CD4-positive, alpha-beta T cell treated with Interleukin-17A for 1 hour (primary cell): ENCODE data around the gene RNF150.

ENCODE experiments used
- DNase-seq: peaks from one replicate; pipeline ENCODE4 v3.0.0-alpha.2; 2020

RNF150 gene

DNA sequence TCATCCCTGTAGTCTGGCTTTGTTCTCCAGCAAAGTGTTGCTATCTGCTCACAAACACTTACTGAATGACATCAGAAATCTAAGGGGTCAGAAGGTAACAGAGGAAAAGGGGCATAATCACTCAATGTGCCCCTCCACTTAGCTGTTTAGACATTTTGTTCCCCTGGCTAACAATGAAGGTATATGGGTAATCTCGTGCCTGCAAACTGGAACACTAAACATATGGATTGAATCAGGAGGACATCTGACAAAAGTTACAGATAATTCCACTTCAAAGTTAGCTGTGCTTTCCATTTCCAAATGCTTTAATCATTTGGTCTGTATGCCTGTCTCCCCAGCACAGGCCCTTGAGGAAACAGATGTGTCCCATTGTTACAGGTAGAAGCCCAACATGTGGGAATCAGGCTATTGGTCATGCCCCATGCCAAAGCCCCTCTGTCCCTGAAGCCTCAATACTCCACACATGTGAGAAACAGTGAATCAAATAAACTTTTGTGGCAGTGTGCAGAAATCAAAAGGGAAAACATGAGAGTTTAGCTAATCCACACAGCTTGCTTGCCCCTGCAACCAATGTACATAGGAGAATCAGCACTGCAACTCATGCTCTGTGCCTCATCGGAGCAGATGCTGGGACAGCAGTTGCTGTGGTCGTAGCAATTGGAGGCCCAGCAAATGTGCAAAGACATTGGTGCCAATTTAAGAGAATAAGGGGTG is 111.7 kb downstream of the RNF150 start:
- no peak for DNase-seq

DNA sequence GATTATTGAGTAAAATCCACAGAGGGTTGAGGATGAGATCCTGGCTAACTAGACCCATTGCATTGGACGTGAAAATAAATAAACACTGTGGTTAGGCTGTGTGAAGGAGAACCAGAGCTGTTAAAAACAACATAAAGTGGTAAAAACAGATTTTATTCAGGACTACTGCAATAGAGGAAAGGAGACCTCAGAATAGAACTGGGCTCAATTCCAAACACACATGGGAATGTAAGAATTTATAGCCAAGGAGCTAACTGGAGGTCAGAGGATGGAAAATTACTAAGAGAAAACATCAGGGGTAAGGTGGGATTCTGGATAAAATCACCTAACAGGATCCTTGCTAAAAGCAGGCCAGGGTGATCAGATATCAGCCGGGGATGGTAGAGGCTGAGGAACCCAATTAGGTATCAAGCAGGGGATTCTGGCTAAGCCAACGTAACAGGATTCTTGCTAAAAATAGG is 112.4 kb downstream of the RNF150 start:
- DNase-seq, result no peak

DNA sequence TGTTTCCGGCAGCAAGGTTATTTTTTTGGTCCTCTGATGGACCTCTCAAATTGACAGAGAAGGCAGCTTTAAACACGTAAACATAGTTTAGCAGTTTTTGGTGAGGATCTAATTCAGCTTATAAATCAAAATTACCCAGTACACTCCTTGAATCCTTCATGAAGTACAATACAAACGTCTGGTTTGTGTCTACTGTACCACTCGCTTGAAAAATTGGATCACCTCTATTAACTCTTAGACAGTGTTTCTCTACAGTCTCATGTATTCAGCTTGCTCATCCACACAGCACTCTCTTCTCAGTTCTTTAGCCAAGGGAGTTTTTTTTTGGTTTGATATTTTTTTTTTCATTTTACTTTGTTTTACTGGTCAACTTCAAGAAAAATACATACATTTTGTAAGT is 113.5 kb downstream of the RNF150 start:
- no peak for DNase-seq

DNA sequence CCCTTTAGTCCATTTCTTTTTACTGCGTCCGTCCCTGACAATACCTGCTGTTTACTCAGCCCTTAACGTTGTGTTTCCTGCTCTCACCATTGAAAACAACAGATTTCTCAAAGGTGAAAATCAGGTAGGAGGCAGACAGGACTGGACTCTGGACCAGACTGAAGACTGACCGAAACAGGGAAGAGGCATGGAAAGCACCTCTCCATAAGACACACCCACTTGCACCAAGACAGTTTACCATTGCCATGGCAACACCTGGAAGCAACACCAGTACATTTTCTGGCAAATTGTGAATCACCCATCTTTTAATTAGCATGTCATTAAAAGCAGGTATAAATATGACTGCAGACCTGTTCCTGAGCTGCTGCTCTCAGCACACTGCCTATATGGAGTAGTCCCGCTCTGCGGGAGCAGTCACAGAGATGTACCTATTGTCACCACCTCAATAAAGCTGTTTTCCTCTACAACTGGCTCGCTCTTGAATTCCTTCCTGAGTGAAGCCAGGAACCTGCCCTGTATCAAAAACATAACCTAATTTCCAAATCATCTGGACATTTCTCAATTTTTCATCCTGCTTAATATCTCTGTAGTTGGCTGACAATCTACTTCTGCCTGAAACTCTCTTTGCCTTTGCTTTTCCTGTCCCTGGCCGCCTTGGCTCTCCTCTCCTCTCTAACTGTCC is 117.0 kb downstream of the RNF150 start:
- DNase-seq, result no peak

DNA sequence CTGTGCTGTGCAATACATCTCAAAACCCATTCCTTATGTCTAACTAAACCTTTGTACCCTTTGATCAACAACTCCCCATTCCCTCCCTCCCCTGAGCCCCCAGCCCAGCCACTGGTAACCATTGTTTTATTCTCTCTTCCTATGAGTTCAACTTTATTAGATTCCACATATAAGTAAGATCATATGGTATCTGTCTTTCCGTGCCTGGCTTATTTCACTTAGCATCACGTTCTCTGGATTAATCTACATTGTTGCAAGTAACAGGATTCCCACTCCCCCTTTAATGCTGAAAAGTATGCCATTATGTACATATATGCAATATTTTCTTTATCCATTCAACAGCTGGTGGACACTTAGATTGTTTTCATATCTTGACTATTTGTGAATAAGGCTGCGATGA is 119.4 kb downstream of the RNF150 start:
- no peak for DNase-seq

DNA sequence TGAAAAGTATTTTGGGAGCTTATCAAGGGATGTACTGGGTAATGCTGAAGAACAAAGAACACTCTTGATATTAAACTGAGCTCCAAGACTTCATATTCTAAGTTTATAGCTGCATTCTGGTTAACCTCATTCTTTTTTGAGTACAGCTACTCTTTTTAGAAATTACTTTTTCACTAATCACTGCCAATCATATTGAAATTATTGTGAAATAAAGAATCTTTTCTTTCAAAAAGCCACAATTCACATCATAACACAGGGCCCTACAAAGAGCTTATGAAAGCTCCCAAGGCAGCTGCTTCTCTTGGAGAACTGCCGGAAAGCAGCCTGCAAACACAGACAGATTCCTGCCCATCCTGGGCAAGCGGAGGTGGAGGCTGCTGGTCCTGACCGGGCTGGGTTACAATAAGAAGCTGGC is 121.4 kb downstream of the RNF150 start:
- DNase-seq, result no peak

DNA sequence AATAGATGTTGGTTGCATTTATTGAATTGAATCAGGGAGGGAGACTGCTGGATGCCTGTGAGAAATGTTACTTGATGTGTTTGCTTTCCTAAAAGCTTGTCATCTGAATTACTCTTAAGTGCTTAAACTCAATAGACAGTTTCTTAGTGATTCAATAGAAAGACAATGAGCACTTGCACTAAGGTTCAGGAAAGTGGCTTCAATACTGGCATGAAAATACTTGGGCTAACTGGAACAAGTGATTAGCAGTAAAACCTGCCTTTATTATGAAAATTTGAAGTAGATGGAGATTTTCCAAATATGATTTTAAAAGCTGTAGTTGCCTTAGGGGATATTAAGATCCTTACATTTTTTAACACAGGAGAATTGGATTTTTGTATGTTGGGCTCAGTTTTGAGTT is 123.3 kb downstream of the RNF150 start:
- DNase-seq, result no peak

DNA sequence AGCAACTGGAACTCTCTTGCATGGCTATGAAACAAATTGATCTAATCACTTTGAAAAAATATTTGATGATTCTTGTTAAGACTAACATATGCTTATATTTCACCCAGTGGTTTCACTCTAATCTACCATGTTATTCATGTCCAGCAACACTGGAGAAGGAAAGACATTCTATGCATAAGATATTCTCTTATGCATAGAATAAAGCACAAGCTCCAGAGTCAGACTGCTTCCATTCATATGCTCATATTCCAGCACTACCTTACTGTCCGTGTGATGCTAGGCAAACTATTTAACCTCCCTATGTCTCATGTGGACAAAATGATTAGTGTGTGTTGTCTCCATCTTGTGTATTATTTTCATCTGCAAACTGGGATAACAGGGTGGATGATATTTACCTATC is 124.1 kb downstream of the RNF150 start:
- no peak for DNase-seq

DNA sequence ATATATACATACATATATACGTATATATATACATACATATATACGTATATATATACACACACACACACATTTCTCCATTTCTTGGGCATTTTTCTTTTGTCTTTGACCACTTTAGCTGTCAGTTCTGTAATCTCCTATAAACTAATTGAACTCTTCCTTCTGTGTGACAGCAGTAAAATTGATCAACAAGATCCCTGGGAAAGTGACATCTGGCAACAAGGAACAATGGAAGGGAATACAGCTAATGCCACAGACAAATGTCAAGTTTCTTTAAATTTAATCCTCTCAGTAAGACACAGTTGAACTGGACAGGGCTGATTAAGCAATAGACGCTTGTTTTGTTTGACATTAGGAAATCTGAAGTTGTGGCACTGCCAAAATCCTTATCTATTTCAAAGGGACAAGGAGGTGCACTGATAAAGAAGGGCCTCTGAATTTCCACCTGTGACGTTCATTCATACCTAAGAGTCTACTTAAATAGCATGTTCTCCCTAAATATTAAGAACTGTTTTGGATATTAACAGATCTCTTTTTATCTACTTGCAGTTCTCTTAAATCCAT is 126.9 kb downstream of the RNF150 start:
- no peak for DNase-seq

DNA sequence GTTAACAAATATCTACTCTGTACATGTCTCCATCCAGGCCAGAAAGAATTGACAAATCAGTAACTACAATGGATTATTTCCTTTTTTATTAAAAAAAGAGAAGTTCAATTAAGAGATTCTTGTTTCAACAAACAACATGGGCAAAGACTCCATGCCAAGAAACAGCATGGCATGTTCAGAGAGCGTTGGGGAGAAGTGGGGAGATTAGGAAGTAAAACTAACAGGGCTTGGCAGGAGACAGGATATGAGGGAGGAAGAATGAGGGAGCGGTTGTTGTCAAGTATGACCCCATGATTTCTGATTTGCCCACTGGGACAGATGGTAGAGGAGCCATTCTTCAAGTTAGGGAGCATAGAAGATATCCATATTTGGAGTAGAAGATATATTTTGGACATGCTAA is 128.4 kb downstream of the RNF150 start:
- no peak for DNase-seq

DNA sequence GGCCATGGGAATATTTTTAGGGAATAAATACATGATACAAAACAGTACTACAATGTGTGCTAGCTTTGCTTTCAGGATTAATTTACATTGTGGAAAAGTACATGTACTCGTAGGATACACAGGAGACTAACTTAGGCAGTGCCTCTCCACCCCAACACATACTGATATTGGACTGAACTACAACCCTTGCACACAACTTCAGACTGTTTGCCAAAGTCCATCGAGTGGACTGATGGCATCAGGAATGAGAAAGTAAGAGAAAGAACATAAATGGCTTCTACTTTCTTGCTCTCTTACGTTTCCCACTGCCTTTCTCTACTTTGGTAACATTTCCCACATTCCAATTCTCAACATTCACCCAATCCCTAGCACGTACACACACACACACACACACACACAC is 130.1 kb downstream of the RNF150 start:
- no peak for DNase-seq

DNA sequence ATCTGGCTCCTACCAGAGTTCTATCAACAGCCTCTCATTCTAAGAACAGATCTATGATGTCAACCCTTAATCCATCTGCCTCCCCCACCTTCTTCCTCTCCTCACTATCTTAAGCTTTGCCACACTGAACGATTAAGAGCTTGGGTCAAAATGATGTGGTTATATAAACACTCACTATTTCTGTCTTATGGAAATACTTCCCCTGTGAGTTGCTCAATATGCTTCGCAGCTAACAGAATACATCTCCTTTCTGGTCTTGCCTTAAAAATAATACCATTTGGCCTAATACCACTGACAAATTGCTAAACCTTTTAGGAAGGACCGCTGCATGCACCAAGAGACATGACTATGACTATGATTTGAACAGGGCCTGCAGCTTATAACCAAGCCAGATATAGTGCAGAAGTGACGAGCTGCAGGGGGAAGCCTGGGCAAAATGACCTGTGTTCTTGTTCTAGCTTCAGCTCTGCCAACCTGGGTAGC is 130.9 kb downstream of the RNF150 start:
- DNase-seq, result no peak

DNA sequence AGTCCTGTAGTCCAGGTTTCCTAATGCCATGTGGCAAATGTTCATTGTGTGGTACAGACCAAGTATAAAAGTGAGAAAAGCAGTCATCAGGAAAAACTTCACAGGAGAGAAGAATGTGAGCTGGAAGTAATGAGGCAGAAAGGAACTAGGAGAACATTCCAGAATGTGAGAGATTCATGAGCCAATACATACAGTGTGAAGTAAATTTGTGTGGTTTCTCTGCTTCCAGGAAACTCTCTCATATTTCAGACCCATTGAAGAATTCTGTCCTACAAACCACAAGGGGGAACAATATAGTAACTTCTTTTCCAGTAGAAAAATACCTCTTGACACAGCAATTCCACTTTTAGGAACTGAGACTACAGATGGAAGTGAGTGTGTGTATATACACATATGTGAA is 136.5 kb downstream of the RNF150 start:
- DNase-seq, result no peak

DNA sequence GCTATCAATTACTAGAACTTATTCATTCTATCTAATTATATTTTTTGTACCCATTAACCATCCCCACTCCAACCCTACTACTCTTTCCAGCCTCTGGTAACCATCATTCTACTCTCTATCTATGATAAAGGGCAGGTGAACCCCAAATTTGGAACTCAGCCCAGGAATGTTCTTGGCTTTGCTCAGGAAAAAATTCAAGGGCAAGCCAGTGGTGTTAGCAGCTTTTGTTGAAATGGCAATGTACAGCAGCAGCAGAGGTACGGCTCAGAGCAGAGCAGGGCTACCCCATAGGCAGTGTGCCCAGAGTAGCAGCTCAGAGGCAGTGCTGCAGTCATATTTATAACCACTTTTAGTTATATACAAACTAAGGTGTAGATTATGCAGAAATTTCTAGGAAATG is 138.2 kb downstream of the RNF150 start:
- no peak for DNase-seq

DNA sequence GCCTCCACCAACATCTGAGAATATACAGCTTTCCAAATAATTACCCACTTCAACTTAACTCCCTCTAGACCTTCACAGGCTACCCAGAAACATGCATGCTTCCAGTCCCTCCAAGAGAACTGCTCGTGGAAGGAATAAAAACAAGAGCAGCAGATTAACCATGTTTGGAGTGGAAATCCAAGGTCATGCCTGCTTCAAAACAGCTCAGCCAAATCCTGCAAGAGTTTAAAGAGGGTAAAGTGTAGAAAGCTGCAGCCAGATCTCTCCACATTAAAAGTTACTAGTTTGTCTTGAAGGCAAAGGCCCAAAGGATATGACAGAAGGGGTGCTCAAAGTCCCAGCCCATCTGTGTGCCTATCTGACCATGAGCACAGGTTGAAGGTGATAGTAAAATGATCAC is 139.3 kb downstream of the RNF150 start:
- DNase-seq, result no peak

DNA sequence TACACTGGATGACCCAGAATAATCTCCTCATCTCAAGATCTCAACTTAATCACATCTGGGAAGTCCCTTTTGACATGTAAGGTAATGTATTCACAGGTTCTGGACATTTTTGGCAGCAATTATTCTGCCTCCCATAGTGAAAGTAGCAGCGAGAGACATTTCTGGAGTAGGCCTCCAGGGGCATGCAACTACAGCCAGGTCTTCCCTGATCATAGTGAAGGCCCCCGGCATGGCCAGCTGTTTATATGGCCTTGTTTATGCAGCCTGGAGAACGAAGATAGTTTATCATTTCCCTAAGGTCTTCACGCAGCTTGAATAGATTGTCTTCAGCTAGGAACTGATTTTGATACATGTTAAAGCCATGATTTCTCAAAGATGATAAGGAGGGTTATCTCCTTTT is 139.9 kb downstream of the RNF150 start:
- no peak for DNase-seq

DNA sequence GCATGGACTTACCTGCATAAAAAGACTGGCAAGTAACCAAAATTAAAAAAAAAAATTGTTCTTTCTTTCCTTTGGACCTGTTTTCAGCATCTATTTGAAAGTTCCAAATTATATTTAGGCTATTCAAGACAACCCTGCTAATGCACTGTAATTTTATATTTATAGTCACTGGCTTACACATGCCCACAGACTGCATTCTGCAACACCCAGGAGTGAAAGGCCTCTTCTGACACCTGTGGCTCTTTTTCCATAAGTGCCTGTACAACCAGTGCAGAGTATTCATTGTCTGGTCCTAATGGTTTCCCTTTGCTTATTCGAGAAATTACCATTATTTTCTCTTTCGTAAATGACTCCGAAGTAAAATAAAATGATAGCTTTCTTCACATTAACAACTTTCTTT is 143.3 kb downstream of the RNF150 start:
- DNase-seq, result no peak

DNA sequence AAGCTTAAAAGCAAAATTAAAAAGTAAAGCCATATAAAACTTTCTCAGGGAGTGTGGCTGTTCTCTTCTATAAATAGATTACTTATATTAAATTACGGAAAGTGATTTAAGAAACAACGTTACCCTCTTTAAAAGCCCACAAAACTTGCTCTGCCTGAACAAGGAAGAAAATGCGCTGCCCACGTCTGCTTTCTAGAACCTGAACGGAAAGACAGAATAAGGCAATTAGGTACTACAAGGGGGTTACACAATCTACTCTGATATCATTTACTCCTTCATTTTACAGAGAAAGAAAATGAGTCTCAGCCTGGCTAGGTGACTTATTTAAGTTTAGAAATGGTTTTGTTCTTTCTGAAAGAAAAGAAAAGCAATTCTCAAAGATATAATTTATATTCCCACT is 147.2 kb downstream of the RNF150 start:
- no peak for DNase-seq

DNA sequence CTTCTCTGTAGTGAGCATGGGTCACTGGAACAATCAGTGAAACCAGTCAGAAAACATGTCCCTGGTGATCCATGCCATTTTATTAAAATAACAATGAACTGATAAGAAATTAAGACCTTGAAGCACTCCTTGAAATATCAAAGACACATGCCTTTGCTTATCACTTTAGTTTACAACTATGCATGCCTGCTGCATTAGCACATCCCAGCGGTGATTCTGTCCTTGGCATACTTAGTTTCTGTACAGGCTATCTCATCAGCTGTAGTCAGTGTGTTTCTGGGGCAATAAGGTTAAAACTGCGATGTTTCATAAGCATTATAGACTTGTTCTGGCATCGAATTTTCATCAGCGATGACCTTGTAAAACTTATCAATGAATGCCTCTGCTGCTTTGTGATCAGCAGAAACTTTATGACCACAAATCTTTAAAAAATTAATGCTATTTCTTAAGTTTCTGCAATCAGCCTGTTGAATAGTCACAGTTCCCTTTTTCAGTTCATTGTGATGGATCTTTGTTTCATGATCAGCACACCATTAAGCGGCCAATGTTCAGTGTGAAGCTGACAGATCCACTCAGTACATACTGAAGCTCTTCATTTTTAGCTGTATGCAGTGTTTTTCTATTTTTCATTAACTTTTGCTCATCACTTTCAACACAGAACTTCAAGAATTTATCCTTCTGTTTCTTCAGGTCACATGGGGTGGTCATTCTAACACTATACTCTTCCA is 150.5 kb downstream of the RNF150 start:
- DNase-seq, result no peak

DNA sequence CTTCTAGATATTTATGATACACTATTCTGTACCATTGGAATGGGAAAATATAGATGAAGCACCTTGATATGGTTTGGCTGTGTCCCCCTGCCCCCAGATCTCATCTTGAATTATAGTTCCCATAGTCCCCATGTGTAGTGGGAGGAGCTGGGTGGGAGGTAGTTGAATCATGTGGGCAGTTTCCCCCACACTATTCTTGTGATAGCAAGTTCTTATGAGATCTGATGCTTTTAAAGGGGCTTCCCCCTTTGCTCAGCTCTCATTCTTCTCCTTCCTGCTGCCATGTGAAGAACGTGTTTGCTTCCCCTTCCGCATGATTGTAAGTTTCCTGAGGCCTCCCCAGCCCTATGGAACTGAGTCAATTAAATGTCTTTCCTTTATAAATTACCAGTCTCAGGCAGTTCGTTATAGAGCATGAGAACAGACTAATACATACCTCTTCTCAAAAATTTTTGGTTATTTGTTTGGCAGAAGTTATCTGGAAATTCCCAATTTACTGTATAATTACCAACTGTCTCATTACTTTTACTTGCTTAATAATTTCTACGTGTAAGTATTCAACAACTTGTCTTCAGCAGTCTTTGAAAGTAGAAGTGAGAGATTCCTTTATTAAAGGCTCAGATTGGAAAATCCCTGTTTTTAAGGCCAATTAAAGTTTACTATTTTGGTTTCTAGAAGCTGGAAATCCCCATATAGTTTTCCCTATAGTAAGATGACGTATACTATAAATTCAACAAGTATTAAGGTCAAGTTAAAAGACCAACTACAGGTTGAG is 152.7 kb downstream of the RNF150 start:
- DNase-seq, result no peak

DNA sequence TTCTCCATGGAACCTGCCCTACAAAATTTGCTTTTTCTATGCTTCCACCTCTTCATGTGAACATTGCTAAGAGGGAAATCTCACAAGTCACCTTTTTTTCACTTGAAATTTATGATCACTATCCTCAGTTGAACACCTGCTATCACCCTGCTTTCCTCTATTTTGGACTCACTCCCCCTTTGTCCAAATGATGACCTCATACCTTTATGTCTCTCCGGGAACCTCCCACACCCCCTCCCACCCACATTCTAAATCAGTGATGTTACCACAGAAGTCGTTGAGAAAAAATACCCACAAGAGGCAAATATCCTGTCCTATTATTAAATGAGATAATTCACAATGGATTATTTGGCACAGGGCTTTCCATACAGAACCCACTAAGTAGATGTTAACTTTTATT is 156.5 kb downstream of the RNF150 start:
- no peak for DNase-seq

DNA sequence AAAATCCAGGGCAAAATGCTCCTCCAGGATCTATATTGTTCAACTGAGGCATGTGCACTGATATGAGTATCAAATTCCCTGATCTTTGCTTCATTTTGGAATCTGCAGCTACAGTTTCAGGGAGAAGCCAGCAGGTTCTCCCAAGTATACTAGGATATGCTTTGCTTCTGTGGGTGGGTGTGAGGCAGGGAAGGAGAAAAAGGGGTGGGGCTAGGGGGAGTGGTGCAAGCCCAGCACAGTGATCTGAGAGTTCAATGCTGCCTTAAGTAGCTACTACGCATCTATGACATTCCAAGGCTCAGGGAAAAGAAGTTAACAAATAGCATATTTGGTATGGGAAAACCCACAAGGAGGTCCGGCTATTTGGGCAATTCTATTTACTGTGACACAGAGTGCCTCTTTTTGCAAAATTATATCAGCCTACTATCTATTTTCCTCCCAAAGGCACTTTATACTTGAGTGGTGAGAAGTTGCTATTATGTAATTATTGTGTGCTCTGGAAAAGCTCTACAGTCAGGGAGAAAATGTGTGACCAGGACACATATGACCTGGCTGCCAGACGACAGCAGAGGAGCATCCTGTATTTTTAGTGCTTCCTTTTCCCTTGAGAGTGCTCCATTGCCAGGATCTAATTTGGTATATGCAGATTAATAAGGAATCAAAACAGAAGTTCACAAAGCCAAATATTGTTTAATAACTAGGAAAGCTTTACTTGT is 162.0 kb downstream of the RNF150 start:
- no peak for DNase-seq
